Panc1 (cell line): ENCODE results near the gene ZNF579.

Experiments
- TCF7L2 ChIP-seq: IDR thresholded peaks from 2 replicates; pipeline ENCODE4 v1.6.1; 2011; ENCODE audit warnings: mild to moderate bottlenecking, low read depth, low read length, inconsistent platforms
- TF ChIP-seq, protein P1 (sequence below): fragments of 450-650 bp; IDR thresholded peaks from 2 replicates; pipeline ENCODE4 v1.5.1; 2017; ENCODE audit warnings: mild to moderate bottlenecking

- TF ChIP-seq, protein P1, sequence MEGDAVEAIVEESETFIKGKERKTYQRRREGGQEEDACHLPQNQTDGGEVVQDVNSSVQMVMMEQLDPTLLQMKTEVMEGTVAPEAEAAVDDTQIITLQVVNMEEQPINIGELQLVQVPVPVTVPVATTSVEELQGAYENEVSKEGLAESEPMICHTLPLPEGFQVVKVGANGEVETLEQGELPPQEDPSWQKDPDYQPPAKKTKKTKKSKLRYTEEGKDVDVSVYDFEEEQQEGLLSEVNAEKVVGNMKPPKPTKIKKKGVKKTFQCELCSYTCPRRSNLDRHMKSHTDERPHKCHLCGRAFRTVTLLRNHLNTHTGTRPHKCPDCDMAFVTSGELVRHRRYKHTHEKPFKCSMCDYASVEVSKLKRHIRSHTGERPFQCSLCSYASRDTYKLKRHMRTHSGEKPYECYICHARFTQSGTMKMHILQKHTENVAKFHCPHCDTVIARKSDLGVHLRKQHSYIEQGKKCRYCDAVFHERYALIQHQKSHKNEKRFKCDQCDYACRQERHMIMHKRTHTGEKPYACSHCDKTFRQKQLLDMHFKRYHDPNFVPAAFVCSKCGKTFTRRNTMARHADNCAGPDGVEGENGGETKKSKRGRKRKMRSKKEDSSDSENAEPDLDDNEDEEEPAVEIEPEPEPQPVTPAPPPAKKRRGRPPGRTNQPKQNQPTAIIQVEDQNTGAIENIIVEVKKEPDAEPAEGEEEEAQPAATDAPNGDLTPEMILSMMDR: no peak
- no peak for TF ChIP-seq TCF7L2
Observed at GRCh38 chr19:55594996-55595545, 14.4 kb upstream of the ZNF579 start.
